CD4-positive, alpha-beta T cell treated with Interleukin-15 for 1 hour (primary cell): Measurements from ENCODE around the gene LEMD2.

Source experiments
- DNase-seq: peaks from one replicate; pipeline ENCODE4 v3.0.0-alpha.2; 2020

LEMD2 gene

GRCh38 chr6:33772082-33772830 lies 16.7 kb downstream of the LEMD2 start:
- DNase-seq, result no peak

- peak; percentile 57 for DNase-seq
Observed at GRCh38 chr6:33771146-33772081, 17.5 kb downstream of the LEMD2 start.

GRCh38 chr6:33770833-33771145 lies 18.1 kb downstream of the LEMD2 start:
- no peak for DNase-seq

GRCh38 chr6:33770124-33770832 lies 18.7 kb downstream of the LEMD2 start:
- no peak for DNase-seq

GRCh38 chr6:33769248-33769821 lies 19.6 kb downstream of the LEMD2 start:
- DNase-seq, result no peak

GRCh38 chr6:33768644-33769120 lies 20.2 kb downstream of the LEMD2 start:
- DNase-seq, result peak; percentile 66

GRCh38 chr6:33766921-33767907 lies 21.7 kb downstream of the LEMD2 start:
- DNase-seq, result no peak

- no peak for DNase-seq
Observed at GRCh38 chr6:33765368-33765767, 23.6 kb downstream of the LEMD2 start.

GRCh38 chr6:33764036-33764435 lies 24.9 kb downstream of the LEMD2 start:
- no peak for DNase-seq

GRCh38 chr6:33763483-33763882 lies 25.4 kb downstream of the LEMD2 start:
- no peak for DNase-seq

GRCh38 chr6:33762713-33763112 lies 26.2 kb downstream of the LEMD2 start:
- DNase-seq, result no peak

- DNase-seq, result peak; percentile 24
Observed at GRCh38 chr6:33761922-33762629, 26.9 kb downstream of the LEMD2 start.

- no peak for DNase-seq
Observed at GRCh38 chr6:33761581-33761921, 27.4 kb downstream of the LEMD2 start.

- no peak for DNase-seq
Observed at GRCh38 chr6:33759887-33760629, 28.9 kb downstream of the LEMD2 start.

GRCh38 chr6:33758815-33759216 lies 30.1 kb downstream of the LEMD2 start:
- no peak for DNase-seq

GRCh38 chr6:33757906-33758305 lies 31.0 kb downstream of the LEMD2 start:
- DNase-seq, result no peak

- DNase-seq, result no peak
Observed at GRCh38 chr6:33757113-33757512, 31.8 kb downstream of the LEMD2 start.

- DNase-seq, result no peak
Observed at GRCh38 chr6:33756211-33756954, 32.5 kb downstream of the LEMD2 start.

- no peak for DNase-seq
Observed at GRCh38 chr6:33755070-33755869, 33.7 kb downstream of the LEMD2 start.
